NCI-H1417 treated with DMSO at 0.1 percent for 48 hours (cell line): Measurements from ENCODE around the gene DCAF4.
"Not testable (repeated sequence)": the region's sequence is repeated elsewhere in the genome, so short reads cannot be mapped to it uniquely, and the experiment has no call there.

ENCODE experiments used
- DNase-seq: peaks from one replicate; lab custom pipeline; 2025; lab: John Stamatoyannopoulos, UW

The DCAF4 gene

GRCh38 chr14:72970824-72971434 is 44.7 kb downstream of the DCAF4 start:
- DNase-seq = no peak

- DNase-seq = no peak
Observed at GRCh38 chr14:72974661-72975060, 48.4 kb downstream of the DCAF4 start.

DNA sequence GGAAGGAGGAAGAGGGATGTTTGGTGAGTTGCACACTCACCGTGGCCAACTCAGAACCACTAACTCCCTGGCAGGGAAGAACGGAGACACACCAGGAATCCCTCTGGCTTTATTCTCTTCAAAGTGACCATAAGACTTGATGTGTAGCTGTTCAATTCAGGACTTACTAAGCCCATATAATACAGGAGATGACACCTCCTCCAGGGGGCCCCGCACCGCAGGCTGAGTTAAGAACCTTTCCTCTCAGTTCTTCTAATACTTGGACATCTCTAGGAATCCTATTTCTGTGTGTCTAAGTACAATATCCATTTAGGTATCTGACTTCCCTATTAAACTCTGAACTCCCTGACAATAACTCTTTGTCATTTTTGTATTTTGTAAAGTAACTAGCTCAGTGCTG is 49.5 kb downstream of the DCAF4 start:
- DNase-seq = no peak

- DNase-seq = no peak
Observed at GRCh38 chr14:72978856-72979255, 52.6 kb downstream of the DCAF4 start.

DNA sequence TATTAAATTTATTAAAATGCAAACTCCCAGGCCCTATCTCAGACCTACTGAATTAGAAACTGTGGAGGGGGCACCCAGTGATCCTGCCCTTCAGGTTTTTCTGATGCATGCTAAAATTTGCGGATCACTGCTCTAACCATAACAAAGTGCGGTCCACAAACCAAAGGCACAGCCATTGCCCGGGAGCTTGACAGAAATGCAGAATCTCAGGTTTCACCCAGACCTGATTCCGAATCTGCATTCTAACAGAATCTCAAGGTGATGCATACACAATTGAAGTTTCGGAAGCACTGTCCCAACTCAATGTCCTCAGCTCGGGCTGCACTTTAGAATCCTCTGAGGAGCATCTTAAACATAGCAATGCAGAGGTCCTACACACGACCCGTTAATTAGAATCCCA is 54.6 kb downstream of the DCAF4 start:
- no peak for DNase-seq

- DNase-seq = no peak
Observed at GRCh38 chr14:72982146-72982708, 56.0 kb downstream of the DCAF4 start.

DNA sequence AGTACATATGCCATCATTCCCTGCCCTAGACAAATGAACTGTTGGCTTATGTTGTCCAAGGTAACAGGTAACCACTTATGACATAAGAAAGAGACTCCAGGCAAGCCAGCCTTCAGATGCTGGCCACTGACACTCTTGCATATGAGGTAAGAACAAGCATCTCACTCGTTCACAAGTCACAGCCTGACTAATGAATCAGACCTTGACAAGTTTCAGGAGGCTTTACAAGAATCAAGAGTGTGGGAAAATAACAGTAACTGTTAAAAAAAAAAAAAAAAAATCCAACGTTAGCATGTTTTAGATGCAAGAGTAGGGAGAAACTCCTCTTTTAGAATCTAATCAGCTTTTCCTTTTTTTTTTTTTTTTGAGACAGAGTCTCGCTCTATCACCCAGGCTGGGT is 60.0 kb downstream of the DCAF4 start:
- no peak for DNase-seq

- no peak for DNase-seq
Observed at GRCh38 chr14:72986857-72987256, 60.6 kb downstream of the DCAF4 start.

GRCh38 chr14:72990171-72990570 is 63.9 kb downstream of the DCAF4 start:
- DNase-seq = no peak

- DNase-seq = no peak
Observed at GRCh38 chr14:72996916-72997315, 70.7 kb downstream of the DCAF4 start.

- DNase-seq = no peak
Observed at GRCh38 chr14:72998252-72998903, 72.1 kb downstream of the DCAF4 start.

DNA sequence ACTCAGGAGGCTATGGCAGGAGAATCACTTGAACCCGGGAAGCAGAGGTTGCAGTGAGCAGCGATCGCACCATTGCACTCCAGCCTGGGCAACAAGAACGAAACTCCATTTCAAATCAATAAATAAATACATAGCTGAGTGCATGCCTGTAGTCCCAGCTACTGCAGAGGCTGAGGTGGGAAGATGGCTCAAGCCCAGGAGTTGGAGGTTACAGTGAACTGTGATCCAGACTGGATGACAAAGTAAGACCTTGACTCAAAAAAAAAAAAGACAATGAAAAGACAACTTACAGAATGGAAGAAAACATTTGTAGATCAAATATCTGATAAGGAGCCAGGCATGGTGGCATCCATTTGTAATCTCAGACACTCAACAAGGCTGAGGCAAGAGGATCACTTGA is 73.1 kb downstream of the DCAF4 start:
- no peak for DNase-seq

DNA sequence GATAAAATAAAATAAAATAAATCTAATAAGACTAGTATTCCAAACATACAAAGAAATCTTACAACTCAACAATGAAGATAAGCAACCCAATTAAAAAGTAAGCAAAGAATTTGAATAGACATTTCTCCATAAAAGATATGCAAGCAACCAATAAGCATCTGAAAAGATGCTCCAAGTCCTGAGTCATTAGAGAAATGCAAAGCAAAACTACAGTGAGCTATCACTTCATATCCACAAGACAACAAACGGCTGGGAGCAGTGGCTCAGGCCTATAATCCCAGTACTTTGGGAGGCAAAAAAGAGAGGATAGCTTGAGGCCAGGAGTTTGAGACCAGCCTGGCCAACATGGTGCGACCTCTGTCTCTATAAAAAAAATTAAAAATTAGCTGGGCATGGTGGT is 73.8 kb downstream of the DCAF4 start:
- DNase-seq = no peak

GRCh38 chr14:73003681-73004080 is 77.4 kb downstream of the DCAF4 start:
- no peak for DNase-seq

DNA sequence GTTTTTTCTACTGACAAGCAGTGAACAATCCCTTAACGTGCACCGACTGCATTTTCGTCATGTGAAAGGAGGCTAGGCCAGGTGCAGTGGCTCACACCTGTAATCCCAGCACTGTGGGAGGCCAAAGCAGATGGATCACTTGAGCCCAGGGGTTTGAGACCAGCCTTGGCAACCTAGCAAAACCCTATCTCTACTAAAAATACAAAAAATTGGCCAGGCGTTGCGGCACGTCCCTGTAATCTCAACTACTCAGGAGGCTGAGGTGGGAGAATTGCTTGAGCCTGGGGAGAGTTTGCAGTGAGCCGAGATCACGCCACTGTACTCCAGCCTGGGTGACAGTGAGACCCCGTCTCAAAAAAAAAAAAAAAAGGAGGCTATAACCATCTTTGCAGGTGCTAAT is 78.4 kb downstream of the DCAF4 start:
- DNase-seq = not testable (repeated sequence)

GRCh38 chr14:73007835-73008234 is 81.6 kb downstream of the DCAF4 start:
- DNase-seq = no peak

DNA sequence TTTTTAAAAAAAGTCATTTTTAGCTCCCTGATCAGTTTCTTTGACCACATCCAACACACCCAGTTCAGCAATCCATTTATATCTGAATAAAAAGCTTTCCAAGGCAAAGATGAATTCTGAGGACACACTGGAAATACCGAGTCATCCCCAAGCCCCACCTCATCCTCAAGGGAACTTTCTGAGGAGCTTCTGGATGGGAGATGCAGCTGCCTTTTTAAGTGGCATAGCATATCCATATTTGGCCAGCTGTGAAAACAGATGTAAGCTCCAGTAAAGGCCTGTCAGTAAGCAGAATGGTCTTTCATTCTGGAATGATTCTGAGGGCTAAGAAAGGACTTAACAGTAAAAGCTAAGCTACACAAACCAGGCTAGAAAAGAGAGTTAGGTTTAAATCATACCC is 82.2 kb downstream of the DCAF4 start:
- DNase-seq = no peak
